ENCODE measurements around the gene REPS1. TPM values are rescaled to one million over a fixed set of nuclear protein-coding genes. Genes with fewer than 3 reads are reported as not detected.
"Not testable (repeated sequence)": the region's sequence is repeated elsewhere in the genome, so short reads cannot be mapped to it uniquely, and the experiment has no call there.

Gene REPS1
- total RNA-seq, 1 experiment from 2014 or later = 39.0 TPM

DNA sequence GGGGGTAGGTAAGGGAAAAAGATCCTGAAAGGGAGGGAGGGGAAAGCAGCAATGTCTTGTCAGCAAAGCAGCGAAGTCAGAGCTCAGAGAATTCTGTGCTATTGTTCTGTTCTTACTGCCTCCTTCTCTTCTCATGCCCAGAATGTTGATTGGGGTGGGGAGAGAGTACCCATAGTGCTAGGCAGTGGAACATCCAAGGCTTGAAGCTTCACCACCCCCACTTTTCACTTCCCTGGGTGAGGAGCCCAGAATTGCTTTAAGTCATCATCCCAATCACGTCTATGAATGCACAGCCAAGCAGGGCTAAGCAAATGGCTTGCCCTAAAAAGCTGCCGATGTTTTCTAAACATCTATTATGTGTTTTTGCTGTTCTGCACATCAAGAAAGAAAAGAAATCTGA is 16.5 kb downstream of the REPS1 start:
- DNase-seq (ENCODE audit: low read depth) = peak; percentile 58

GRCh38 chr6:138970856-138971425 is 17.1 kb downstream of the REPS1 start:
- peak; percentile 98 for DNase-seq (ENCODE audit: low read depth)

- DNase-seq (ENCODE audit: low read depth) = no peak
Observed at GRCh38 chr6:138970159-138970558, 17.9 kb downstream of the REPS1 start.

DNA sequence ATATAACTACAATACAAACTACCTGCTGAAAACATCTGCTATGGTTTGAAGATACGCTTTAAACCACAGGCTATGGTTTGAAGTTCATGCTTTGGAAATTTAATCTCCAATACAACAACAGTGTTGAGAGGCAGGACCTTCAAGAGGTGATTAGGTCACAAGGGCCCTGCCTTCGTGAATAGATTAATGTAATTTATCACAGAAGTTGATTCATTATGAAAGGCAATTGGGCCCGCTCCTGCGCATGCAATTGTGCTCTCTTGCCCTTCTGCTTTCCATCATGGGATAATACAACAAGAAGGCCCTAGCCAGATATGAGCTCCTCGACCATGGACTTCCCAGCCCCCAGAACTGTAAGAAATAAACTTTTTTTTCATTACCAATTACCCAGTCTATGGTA is 21.2 kb downstream of the REPS1 start:
- no peak for DNase-seq (ENCODE audit: low read depth)

DNA sequence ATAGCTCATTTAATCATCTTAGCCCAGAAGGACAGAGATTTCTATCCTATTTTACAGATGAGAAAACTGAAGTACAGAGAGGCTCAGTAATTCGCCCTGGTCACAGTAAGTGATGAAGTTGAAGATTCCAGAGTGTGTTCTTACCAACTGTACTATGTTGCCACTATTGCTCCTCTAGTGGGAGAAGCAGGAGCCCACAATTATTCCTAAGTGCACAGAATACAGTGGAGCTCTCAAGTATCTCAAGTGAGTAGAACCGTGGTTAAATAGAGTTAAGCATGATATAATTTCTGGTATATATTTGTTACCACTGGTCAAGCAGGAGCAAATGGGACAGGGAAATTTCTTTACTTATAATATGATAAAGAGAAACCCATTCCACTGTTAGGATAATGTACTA is 22.1 kb downstream of the REPS1 start:
- DNase-seq (ENCODE audit: low read depth) = no peak

DNA sequence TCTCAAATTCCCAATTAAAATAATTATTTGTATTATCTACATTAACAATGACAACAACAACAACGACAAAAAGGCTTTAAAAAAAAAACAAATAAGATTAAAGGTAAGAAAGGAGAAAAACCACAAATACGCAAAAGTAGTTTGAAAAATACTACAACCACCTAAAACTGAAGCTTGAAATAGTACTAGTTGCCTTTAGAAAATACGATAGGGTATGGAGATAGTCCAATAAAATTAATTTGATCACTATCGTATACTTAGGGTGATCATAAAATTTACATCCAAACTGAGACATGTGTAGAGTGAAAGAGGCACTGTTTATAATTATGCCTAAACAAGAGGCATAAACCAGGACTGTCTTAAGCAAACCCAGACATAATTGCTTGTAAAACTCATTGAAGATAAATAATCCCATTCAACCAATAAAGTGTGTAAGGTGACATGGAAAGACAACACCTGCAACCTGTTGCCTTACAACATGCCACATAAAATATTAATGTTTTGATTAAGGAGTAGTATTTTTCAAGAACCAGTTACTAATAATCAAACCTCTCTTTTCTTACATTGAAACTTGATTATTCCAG is 22.7 kb downstream of the REPS1 start:
- no peak for DNase-seq (ENCODE audit: low read depth)

GRCh38 chr6:138964012-138964411 is 24.0 kb downstream of the REPS1 start:
- no peak for DNase-seq (ENCODE audit: low read depth)

GRCh38 chr6:138963531-138963930 is 24.5 kb downstream of the REPS1 start:
- DNase-seq (ENCODE audit: low read depth) = no peak

DNA sequence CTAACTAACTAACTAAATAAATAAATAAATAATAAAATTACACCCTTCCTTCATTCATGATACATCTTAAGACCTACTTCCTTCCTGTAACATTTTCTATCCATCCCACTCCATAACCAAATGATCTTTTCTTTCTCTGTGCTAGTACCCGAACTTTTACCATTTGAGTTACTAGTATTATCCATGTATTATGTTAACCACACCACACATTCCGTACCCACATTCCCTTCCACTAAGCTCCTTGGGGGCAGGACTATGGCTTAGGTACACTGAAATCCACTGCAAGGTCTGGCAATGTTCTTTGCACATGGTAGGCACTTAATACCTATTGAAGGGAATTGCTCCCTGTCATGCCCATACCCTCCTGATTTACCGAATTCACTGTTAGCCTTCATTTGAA is 24.9 kb downstream of the REPS1 start:
- DNase-seq (ENCODE audit: low read depth) = no peak

DNA sequence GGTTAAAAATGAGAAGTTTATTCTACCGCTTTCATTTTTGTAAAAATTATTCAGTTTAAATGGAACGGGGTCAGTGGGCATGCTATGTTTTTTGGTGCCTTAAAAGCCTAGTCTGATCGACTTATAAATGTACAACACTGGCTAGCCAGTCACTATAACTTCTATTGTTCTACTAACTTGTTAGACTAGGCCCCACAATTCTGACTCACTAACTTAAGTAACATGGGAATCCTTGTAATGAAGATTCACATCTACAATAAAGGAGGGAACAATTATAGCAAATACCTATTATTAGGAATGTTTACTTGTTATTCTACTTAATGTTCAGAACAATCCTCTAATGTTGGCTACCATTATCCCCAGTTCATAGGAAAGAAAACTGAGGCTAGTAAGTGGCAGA is 28.5 kb downstream of the REPS1 start:
- no peak for DNase-seq (ENCODE audit: low read depth)

DNA sequence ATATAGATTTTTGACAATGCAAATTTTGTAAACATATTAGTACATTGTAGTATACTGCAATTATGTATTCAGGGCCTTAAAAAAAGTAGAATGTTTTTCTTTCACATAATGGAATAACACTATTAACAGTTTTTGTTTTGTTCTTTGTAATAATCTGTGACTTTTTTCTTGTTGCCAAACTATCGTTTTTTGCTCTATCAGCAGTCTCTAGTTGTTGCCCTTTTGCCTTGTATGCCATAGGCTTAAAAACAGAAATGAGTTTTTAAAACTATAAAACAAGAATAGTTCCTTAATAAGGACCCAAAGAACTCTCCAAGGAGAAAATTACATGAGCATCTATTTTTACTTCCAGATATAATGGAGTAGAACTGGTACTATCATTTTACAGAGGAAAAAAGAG is 29.5 kb downstream of the REPS1 start:
- no peak for DNase-seq (ENCODE audit: low read depth)

DNA sequence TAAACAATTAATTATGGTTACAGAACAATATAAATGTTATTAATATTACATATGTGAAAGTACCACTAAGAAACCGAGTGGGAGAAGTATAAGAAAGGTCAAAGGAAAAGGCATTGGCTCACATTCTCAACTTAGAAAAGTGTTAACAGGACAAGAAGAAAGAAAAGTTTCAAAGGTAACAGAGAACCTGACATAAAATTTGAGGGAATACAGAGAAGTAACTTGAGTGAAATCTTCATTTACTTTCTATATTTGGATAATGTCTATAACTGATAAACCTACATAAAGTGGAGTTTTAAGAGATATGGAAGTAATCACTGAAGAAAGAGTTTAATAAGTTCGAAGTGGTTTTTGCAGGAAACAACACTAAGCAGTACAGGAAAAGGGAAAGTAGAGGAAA is 30.1 kb downstream of the REPS1 start:
- no peak for DNase-seq (ENCODE audit: low read depth)

DNA sequence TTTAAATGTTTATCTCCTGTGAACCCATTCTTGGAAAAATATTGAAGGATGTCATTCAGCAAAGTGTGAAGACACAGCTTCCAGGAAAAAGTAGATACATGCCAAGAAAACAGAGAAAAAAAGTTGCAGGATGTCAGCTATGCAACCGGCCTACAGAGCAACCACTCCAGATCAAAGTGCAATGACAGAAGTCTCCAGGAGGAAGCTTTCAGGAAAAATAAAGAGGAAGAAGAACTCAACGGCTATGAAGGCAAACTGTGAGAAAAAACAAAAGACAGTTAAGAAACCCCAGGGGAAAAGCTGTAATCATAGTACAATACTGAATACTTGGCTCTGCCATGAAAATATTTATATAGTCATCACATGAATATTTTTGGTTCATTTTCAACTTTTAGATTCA is 30.6 kb downstream of the REPS1 start:
- no peak for DNase-seq (ENCODE audit: low read depth)

- no peak for DNase-seq (ENCODE audit: low read depth)
Observed at GRCh38 chr6:138956244-138956924, 31.7 kb downstream of the REPS1 start.

DNA sequence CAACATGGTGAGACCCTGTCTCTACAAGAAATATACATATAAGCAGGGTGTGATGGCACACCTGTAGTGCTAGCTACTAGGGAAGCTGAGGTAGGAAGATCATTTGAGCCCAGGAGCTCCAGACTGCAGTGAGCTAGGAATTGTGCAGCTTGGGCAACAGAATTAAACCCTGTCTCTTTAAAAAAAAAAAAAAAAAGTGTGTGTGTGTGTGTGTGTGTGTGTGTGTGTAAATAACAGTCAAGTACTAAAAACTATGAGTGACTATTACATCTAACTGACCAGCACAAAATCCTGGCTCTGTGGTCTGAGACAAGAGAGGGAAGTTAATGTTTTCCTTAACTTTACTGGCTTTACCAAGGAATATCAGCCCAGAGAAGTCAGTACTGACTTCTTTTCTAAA is 32.8 kb downstream of the REPS1 start:
- no peak for DNase-seq (ENCODE audit: low read depth)

DNA sequence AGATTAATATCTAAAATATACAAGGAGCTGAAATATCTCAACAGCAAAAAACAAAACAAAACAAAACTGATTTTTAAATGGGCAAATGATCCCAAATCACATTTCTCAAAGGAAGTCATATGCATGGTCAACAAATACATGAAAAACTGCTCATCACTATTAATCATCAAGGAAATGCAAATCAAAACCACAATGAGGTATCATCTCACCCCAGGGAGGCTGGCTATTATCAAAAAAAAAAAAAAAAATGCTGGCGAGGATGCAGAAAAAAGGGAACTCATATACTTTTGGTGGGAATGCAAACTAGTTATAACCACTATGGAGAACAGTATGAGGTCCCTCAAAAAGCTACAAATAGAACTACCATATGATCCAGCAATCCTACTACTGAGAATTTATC is 34.6 kb downstream of the REPS1 start:
- peak; percentile 77 for DNase-seq (ENCODE audit: low read depth)

DNA sequence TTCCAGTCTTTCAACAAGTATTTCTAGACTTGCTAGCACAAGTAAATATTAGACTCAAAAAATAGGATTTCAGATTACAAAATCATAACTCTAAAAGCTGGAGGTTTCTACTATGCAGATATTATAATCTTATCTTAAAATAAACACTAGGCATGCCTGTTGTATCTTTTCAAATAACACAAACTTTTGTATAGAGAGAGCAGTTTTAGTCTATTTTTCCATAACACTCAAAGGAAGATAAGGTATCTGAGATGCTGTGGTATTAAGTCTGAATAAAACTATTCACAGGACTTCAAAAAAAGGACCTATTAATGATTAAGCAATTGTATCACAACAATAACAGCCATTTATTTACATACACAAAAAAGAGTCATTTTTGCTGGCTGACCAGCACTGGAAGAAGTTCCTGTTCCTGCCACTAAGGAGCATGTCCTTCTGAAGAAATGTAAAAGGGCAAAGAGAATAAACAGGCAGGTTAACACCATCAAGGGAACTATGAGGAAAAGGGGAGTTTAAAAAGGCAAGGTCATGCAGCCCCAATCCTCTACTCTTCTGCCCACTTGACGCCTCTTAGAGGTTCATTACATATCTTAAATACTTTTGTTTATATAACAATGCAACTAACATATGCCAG is 39.4 kb downstream of the REPS1 start:
- no peak for DNase-seq (ENCODE audit: low read depth)

- no peak for DNase-seq (ENCODE audit: low read depth)
Observed at GRCh38 chr6:138948004-138948403, 40.0 kb downstream of the REPS1 start.

- no peak for DNase-seq (ENCODE audit: low read depth)
Observed at GRCh38 chr6:138945354-138945753, 42.7 kb downstream of the REPS1 start.

DNA sequence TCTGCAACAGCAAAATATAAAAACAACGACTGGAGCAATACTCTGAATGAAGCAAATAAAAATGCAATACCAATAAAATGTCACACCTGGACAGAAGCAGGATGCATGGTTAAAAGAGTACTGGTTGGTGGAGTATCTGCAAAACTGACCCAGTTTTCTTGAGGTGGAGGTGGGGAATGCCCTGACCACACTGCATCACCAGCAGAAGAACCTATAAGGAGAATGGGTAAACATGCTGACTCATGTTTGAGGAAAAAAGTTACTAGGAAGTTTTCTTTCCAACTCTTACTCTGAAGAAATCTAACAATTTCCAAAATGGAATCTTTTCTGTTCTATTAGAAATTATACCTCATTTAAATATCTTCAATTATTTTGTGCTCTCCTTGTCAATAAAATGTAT is 43.6 kb downstream of the REPS1 start:
- DNase-seq (ENCODE audit: low read depth) = peak; percentile 75

GRCh38 chr6:138943089-138943625 is 44.9 kb downstream of the REPS1 start:
- DNase-seq (ENCODE audit: low read depth) = no peak

DNA sequence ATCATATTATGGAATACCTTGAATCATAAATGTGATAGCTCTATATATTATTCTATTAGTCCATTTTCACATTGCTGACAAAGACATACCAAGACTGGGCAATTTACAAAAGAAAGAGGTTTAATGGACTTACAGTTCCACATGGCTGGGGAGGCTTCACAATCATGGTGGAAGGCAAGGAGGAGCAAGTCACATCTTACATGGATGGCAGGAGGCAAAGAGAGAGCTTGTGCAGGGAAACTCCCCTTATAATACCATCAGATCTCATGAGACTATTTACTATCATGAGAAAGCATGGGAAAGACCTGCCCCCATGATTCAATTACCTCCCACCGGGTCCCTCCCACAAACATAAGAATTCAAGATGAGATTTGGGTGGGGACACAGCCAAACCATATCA is 51.2 kb downstream of the REPS1 start:
- not testable (repeated sequence) for DNase-seq (ENCODE audit: low read depth)

DNA sequence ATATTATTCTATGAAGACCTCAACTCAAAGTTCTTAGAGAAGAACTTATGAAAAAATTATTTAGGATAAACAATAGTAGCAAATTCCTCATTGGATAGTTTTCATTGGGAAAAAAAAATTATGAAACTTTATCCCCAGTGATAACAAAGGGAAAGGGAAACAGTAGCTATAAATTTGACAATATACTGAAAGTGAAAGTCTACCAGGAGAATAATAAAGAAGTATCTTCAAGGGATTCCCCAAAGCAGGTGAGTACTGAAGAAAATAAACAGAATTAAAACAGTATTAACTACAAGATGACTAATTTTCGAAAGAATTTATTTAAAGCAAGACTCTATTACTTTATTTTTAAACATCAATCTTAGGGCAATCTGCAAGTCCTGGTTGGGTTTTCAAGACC is 56.4 kb downstream of the REPS1 start:
- no peak for DNase-seq (ENCODE audit: low read depth)
